Mesothelial cell of epicardium (in vitro differentiated cells): ENCODE measurements around the gene MINDY4. TPM values are rescaled to one million over a fixed set of nuclear protein-coding genes. Genes with fewer than 3 reads are reported as not detected.
"Not testable (repeated sequence)": the region's sequence is repeated elsewhere in the genome, so short reads cannot be mapped to it uniquely, and the experiment has no call there.

ENCODE experiments used
- DNase-seq, 2 experiments: peaks; one replicate each; pipeline ENCODE4 v3.0.0; 2021; ENCODE audit warnings: low spot score in 2 of 2; ENCODE audit not compliant: unreplicated experiment in 2 of 2
- H3K27ac Mint-ChIP-seq: 2 replicates; pipeline ENCODE4 v1.8.0; 2021; ENCODE audit warnings: mixed read lengths
- H3K27me3 Mint-ChIP-seq: 2 replicates; pipeline ENCODE4 v1.8.0; 2021; ENCODE audit warnings: low read depth, mixed read lengths
- H3K36me3 Mint-ChIP-seq: 2 replicates; pipeline ENCODE4 v1.8.0; 2021; ENCODE audit warnings: mixed read lengths
- H3K4me1 Mint-ChIP-seq: 2 replicates; pipeline ENCODE4 v1.8.0; 2021; ENCODE audit warnings: mixed read lengths
- H3K4me3 Mint-ChIP-seq: 2 replicates; pipeline ENCODE4 v1.8.0; 2021; ENCODE audit warnings: mild to moderate bottlenecking, moderate library complexity, mixed read lengths
- H3K9me3 Mint-ChIP-seq: 2 replicates; pipeline ENCODE4 v1.8.0; 2021; ENCODE audit warnings: mixed read lengths
- CTCF ChIP-seq: fragments of 200-600 bp; sonication (generic); IDR thresholded peaks from one replicate; pipeline ENCODE4 v1.5.0; 2021; ENCODE audit warnings: antibody characterized with exemption; ENCODE audit not compliant: unreplicated experiment
- total RNA-seq: library from RNA; stranded (reverse); gene quantifications from 3 replicates; pipeline ENCODE4 v1.2.1, GENCODE V29; 2021

The MINDY4 gene
- total RNA-seq, 1 donor from 2014 or later = 10.8 TPM

- H3K9me3 Mint-ChIP-seq = no peaks in the 10 kb centered on the region
- H3K4me3 Mint-ChIP-seq = no peak overlapping the region
- peaks cover 22% of the 10 kb centered on the region for H3K36me3 Mint-ChIP-seq
- H3K27me3 Mint-ChIP-seq = no peaks in the 10 kb centered on the region
- H3K4me1 Mint-ChIP-seq = peaks cover 10% of the 10 kb centered on the region
- no peak for TF ChIP-seq CTCF
- DNase-seq = no peak
- no peak overlapping the region for H3K27ac Mint-ChIP-seq
These were observed 34.7 kb downstream of the MINDY4 start for GRCh38 chr7:30805931-30806330.

- H3K4me3 Mint-ChIP-seq, H3K9me3 Mint-ChIP-seq, H3K27me3 Mint-ChIP-seq, DNase-seq, H3K27ac Mint-ChIP-seq: not testable (repeated sequence)
- Mint-ChIP-seq H3K4me1 (peaks cover 10% of the 10 kb centered on the region), H3K36me3 (peaks cover 21% of the 10 kb centered on the region)
These were observed 36.3 kb downstream of the MINDY4 start for GRCh38 chr7:30807477-30807876.

GRCh38 chr7:30807941-30808340 lies 36.7 kb downstream of the MINDY4 start:
- not testable (repeated sequence) for H3K9me3 Mint-ChIP-seq, H3K4me3 Mint-ChIP-seq, H3K27me3 Mint-ChIP-seq, H3K27ac Mint-ChIP-seq, DNase-seq
- peaks cover 10% of the 10 kb centered on the region for H3K4me1 Mint-ChIP-seq
- H3K36me3 Mint-ChIP-seq = peaks cover 17% of the 10 kb centered on the region

- no peak for TF ChIP-seq CTCF
- DNase-seq = no peak
- Mint-ChIP-seq H3K27ac (no peak overlapping the region), H3K4me1 (no peaks in the 10 kb centered on the region), H3K9me3 (no peaks in the 10 kb centered on the region), H3K36me3 (peaks cover 13% of the 10 kb centered on the region), H3K4me3 (no peak overlapping the region), H3K27me3 (no peaks in the 10 kb centered on the region)
These were observed 39.8 kb downstream of the MINDY4 start for GRCh38 chr7:30810986-30811385.

GRCh38 chr7:30812676-30813075 lies 41.5 kb downstream of the MINDY4 start:
- no peak for DNase-seq
- no peak for TF ChIP-seq CTCF
- Mint-ChIP-seq H3K36me3 (peaks cover 7% of the 10 kb centered on the region), H3K9me3 (no peaks in the 10 kb centered on the region), H3K27ac (no peak overlapping the region), H3K4me3 (no peak overlapping the region), H3K27me3 (no peaks in the 10 kb centered on the region), H3K4me1 (no peaks in the 10 kb centered on the region)

- no peak for TF ChIP-seq CTCF
- no peaks in the 10 kb centered on the region for H3K27me3 Mint-ChIP-seq
- H3K9me3 Mint-ChIP-seq = no peaks in the 10 kb centered on the region
- H3K4me3 Mint-ChIP-seq = no peak overlapping the region
- H3K36me3 Mint-ChIP-seq = no peaks in the 10 kb centered on the region
- H3K27ac Mint-ChIP-seq = no peak overlapping the region
- no peaks in the 10 kb centered on the region for H3K4me1 Mint-ChIP-seq
- no peak for DNase-seq
These were observed 42.2 kb downstream of the MINDY4 start for GRCh38 chr7:30813466-30813865.

GRCh38 chr7:30814700-30815387 lies 43.6 kb downstream of the MINDY4 start:
- H3K36me3 Mint-ChIP-seq = no peaks in the 10 kb centered on the region
- H3K27ac Mint-ChIP-seq = no peak overlapping the region
- H3K27me3 Mint-ChIP-seq = no peaks in the 10 kb centered on the region
- TF ChIP-seq CTCF = no peak
- H3K4me3 Mint-ChIP-seq = no peak overlapping the region
- H3K4me1 Mint-ChIP-seq = no peaks in the 10 kb centered on the region
- H3K9me3 Mint-ChIP-seq = peaks cover 7% of the 10 kb centered on the region
- no peak for DNase-seq
